K562 (cell line): ENCODE measurements around the gene STXBP6. TPM values are rescaled to one million over a fixed set of nuclear protein-coding genes. Genes with fewer than 3 reads are reported as not detected.

Experiments
- ATAC-seq: fragments of 200-7000 bp; cut with Tn5 transposase; 3 replicates; pipeline ENCODE4 v1.9.1; 2020; ENCODE audit warnings: moderate library complexity
- BruUV-seq: library from RNA; stranded (reverse); fragments of 400-500 nt; replicated peaks from 2 replicates; lab custom pipeline; 2021; lab: Mats Ljungman, UMichigan
- CTCF ChIA-PET: fragments of 300-600 bp; formaldehyde crosslinking; extraction: SDS; loops from one replicate; lab custom pipeline; 2021; ENCODE audit warnings: low intra/inter-chr PET ratio; lab: Yijun Ruan, JAX
- POLR2A ChIA-PET: fragments of 300-600, 350-650 bp; sonication (Branson Sonifier 250); formaldehyde crosslinking; extraction: SDS; loops from one replicate; lab custom pipeline; 2021; ENCODE audit warnings: antibody characterized with exemption, inconsistent platforms; lab: Yijun Ruan, JAX
- DNase-seq, 4 experiments: peaks; one replicate each; pipeline versions ENCODE4 v3.0.0 to v3.0.0-alpha.2; 2011 to 2018; ENCODE audit warnings: low spot score in 3 of 4, mixed read lengths in 3 of 4; ENCODE audit errors: extremely low read depth in 1 of 4
- FAIRE-seq: peaks from 2 replicates; lab custom pipeline; 2011; peaks lifted over from hg19 to GRCh38; lab: Jason Lieb, UNC
- H2AFZ ChIP-seq: 2 replicates; pipeline ENCODE4 v1.6.0; 2011; ENCODE audit warnings: low read depth, low read length, control low read depth, inconsistent platforms
- H3K27ac ChIP-seq: fragments of 200-600 bp; 3 replicates; pipeline ENCODE4 v1.8.0; 2011; ENCODE audit warnings: low read depth, mild to moderate bottlenecking, control low read depth, inconsistent platforms, low read length, moderate library complexity, mixed read lengths; ENCODE audit errors: extremely low read depth
- H3K27me3 ChIP-seq, 2 experiments: fragments of 300-600 bp in 1 of 2; 2 replicates in 1 of 2; 3 replicates in 1 of 2; pipeline versions ENCODE4 v1.6.0 to v1.8.0; 2011; ENCODE audit warnings: inconsistent platforms in 2 of 2, low read length in 2 of 2, mild to moderate bottlenecking in 1 of 2, mixed read lengths in 1 of 2, moderate library complexity in 1 of 2; ENCODE audit not compliant: control insufficient read depth in 2 of 2, insufficient read depth in 2 of 2
- H3K36me3 ChIP-seq: fragments of 300-600 bp; 3 replicates; pipeline ENCODE4 v1.8.0; 2011; ENCODE audit warnings: mild to moderate bottlenecking, low read length, inconsistent platforms; ENCODE audit not compliant: control insufficient read depth, insufficient read depth
- H3K4me1 ChIP-seq, 2 experiments: fragments of 200-600 bp in 1 of 2; replicated peaks in 1 of 2; 2 replicates in 1 of 2; 3 replicates in 1 of 2; pipeline versions ENCODE4 v1.5.1 to v1.8.0; 2011; ENCODE audit warnings: inconsistent platforms in 2 of 2, low read length in 2 of 2, mild to moderate bottlenecking in 1 of 2, mixed read lengths in 1 of 2, moderate library complexity in 1 of 2; ENCODE audit not compliant: control insufficient read depth in 2 of 2, insufficient read depth in 2 of 2
- H3K4me2 ChIP-seq: 2 replicates; pipeline ENCODE4 v1.6.1; 2011; ENCODE audit warnings: low read length, control low read depth, inconsistent platforms, mixed read lengths; ENCODE audit not compliant: insufficient read depth
- H3K4me3 ChIP-seq: fragments of 200-600 bp; sonication (generic), shearing (Covaris generic); 2 replicates; pipeline ENCODE4 v1.5.1; 2016; ENCODE audit warnings: control low read depth, inconsistent platforms
- H3K79me2 ChIP-seq: fragments of 200-600 bp; 3 replicates; pipeline ENCODE4 v1.8.0; 2011; ENCODE audit warnings: low read length, inconsistent platforms; ENCODE audit not compliant: control insufficient read depth, insufficient read depth
- H3K9ac ChIP-seq, 2 experiments: 2 replicates each; pipeline versions ENCODE4 v1.6.0 to v1.6.1; 2011; ENCODE audit warnings: low read depth in 2 of 2, low read length in 2 of 2, control low read depth in 1 of 2, inconsistent platforms in 1 of 2, mild to moderate bottlenecking in 1 of 2, mixed read lengths in 1 of 2; ENCODE audit not compliant: insufficient read depth in 1 of 2
- H3K9me1 ChIP-seq: one replicate; pipeline ENCODE4 v1.6.0; 2011; ENCODE audit warnings: inconsistent platforms, mild to moderate bottlenecking, low read length, moderate library complexity; ENCODE audit not compliant: control insufficient read depth, insufficient read depth
- H3K9me3 ChIP-seq: replicated peaks from 2 replicates; pipeline ENCODE4 v1.5.1; 2011; ENCODE audit warnings: low read depth, low read length, inconsistent platforms; ENCODE audit not compliant: control insufficient read depth, insufficient read depth
- H4K20me1 ChIP-seq: replicated peaks from 2 replicates; pipeline ENCODE4 v1.6.1; 2011; ENCODE audit warnings: low read length, inconsistent platforms, mixed read lengths; ENCODE audit not compliant: control insufficient read depth, insufficient read depth
- CBX3 ChIP-seq, 2 experiments: IDR thresholded peaks; 1 replicate in 1 of 2; 2 replicates in 1 of 2; pipeline ENCODE4 v1.6.1; 2012; ENCODE audit warnings: inconsistent platforms in 2 of 2, low read length in 2 of 2, borderline replicate concordance in 1 of 2, control low read depth in 1 of 2
- CREM ChIP-seq: IDR thresholded peaks from 2 replicates; pipeline ENCODE4 v1.6.1; 2014; ENCODE audit warnings: antibody characterized with exemption, low read depth
- FOXP4 ChIP-seq: sonication (generic); formaldehyde crosslinking; IDR thresholded peaks from 2 replicates; pipeline ENCODE4 v1.8.0; 2022; ENCODE audit warnings: mild to moderate bottlenecking, missing genetic modification reagents, borderline replicate concordance
- PCBP1 ChIP-seq: fragments of 200-400 bp; formaldehyde crosslinking; IDR thresholded peaks from 2 replicates; pipeline ENCODE4 v1.6.1; 2018; ENCODE audit warnings: mild to moderate bottlenecking, low read depth, low read length; ENCODE audit not compliant: poor library complexity, severe bottlenecking
- PHTF2 ChIP-seq: fragments of 250-450 bp; sonication (Bioruptor Pico); IDR thresholded peaks from 2 replicates; pipeline ENCODE4 v1.5.0; 2021; ENCODE audit warnings: mild to moderate bottlenecking
- SUPT5H ChIP-seq: fragments of 450-650 bp; IDR thresholded peaks from 2 replicates; pipeline ENCODE4 v1.6.1; 2016
- TAF9B ChIP-seq: fragments of 450-650 bp; IDR thresholded peaks from 2 replicates; pipeline ENCODE4 v1.6.1; 2018; ENCODE audit warnings: mild to moderate bottlenecking; ENCODE audit not compliant: partially characterized antibody
- ZNF77 ChIP-seq: fragments of 250-450 bp; sonication (Bioruptor Pico); IDR thresholded peaks from 2 replicates; pipeline ENCODE4 v1.5.0; 2020
- WGBS: fragments of 100-300 bp; shearing (Covaris generic); methylation state at CpG from one replicate; pipeline ENCODE4 v1.1.6; 2016; ENCODE audit warnings: low coverage, mixed read lengths; ENCODE audit not compliant: insufficient coverage; ENCODE audit errors: missing lambda C conversion rate; 5-methylcytosine and 5-hydroxymethylcytosine counted together
- in situ Hi-C: fragments of 300-500 bp; cut with MboI; formaldehyde crosslinking; loops from 4 replicates; pipeline ENCODE4 v1.15.0; 2018; ENCODE audit warnings: inconsistent platforms, mixed read lengths
- intact Hi-C: fragments of 100-400 bp; cut with micrococcal nuclease; formaldehyde crosslinking; loops from 2 replicates; pipeline ENCODE4 v1.14.2; 2022
- polyA plus RNA-seq, 8 experiments: library from polyadenylated mRNA; depleted of rRNA in 4 of 8; stranded (reverse) in 5 of 8; unstranded in 3 of 8; fragments of >200 nt; fragmentation: Nextera tagmentation in 2 of 8; fragmentation: Illumina TruSeq in 1 of 8; extraction: Ambion mirVana in 2 of 8; extraction: Trizol in 1 of 8; gene quantifications; 2 replicates each; pipeline versions ENCODE4 v1.2.1 to v1.2.3, GENCODE V29; 2011 to 2014; ENCODE audit warnings: inconsistent platforms in 1 of 8, missing spikeins in 1 of 8
- total RNA-seq, 7 experiments: library from RNA; depleted of rRNA in 6 of 7; stranded (reverse); fragments of >200 nt in 6 of 7; fragmentation: Illumina TruSeq in 2 of 7; extraction: Trizol in 2 of 7; gene quantifications; 2 replicates each; pipeline versions ENCODE4 v1.2.1 to v1.2.3, GENCODE V29; 2011 to 2021; ENCODE audit warnings: low replicate concordance in 1 of 7
- TF ChIP-seq, protein P1 (sequence below): fragments of 450-650 bp; IDR thresholded peaks from 2 replicates; pipeline ENCODE4 v1.6.1; 2016; ENCODE audit warnings: borderline replicate concordance
- TF ChIP-seq, protein P2 (sequence below): fragments of 250-450 bp; sonication (Bioruptor Pico); IDR thresholded peaks from 2 replicates; pipeline ENCODE4 v1.5.0; 2021; ENCODE audit warnings: mild to moderate bottlenecking, borderline replicate concordance

STXBP6 gene
- total and polyA plus RNA-seq, 9 of the 15 experiments (the other 6 are each of a cell fraction or from before 2014, with no cell fraction given): 0.27 to 0.89 (median 0.59) TPM

DNA sequence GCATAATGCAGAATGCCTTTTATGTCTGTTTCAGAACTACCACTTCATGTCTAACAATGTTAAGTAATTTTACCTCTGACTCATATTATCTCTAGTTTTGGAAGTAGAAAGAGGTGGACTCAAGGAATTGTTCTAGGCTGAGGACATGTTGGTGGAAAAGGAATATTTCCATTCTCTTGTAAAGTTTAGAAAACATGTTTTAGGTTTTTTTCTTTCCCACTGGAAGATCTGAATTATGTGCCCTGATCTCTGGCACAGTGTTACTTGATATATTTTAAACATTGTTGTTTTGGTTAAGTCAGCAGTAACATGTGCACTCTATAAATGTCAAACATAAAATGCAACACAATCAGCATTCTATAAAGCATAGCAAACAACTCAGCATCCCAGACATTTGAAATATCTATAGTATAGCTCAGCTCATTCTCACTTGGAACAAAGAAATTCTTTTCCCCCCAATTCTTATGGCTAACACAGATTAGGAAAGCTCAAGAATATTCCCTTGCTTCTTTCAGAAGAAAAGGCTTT, 202.3 kb downstream of the STXBP6 start:
- Histone ChIP-seq H3K27ac (no peak overlapping the region), H3K4me3 (no peak overlapping the region), H3K36me3 (no peaks in the 10 kb centered on the region), H4K20me1 (no peaks in the 10 kb centered on the region), H3K4me2 (no peak overlapping the region), H3K27me3 (no peaks in the 10 kb centered on the region), H3K9me1 (no peaks in the 10 kb centered on the region), H3K79me2 (no peaks in the 10 kb centered on the region), H3K9me3 (no peaks in the 10 kb centered on the region), H2AFZ (no peak overlapping the region), H3K9ac (no peak overlapping the region), H3K4me1 (no peaks in the 10 kb centered on the region)
- FAIRE-seq: no peak
- POLR2A ChIA-PET: interaction anchor here (1.2 kb wide), 1 partner anchor 979 kb away, joined by 3 read pairs; no protein-coding TSS in a partner anchor
- CTCF ChIA-PET: no interaction called here
- in situ Hi-C loops (no loop called here), intact Hi-C loops (no loop called here)
- no peak for ATAC-seq
- no peak for DNase-seq
- no TSS peak for BruUV-seq
- TF ChIP-seq CREM: no peak

GRCh38 chr14:24846261-24846660, 203.7 kb downstream of the STXBP6 start:
- Histone ChIP-seq H3K36me3 (no peaks in the 10 kb centered on the region), H3K4me2 (no peak overlapping the region), H3K9me3 (no peaks in the 10 kb centered on the region), H3K79me2 (no peaks in the 10 kb centered on the region), H3K27ac (no peak overlapping the region), H3K9ac (no peak overlapping the region), H3K27me3 (no peaks in the 10 kb centered on the region), H3K4me3 (no peak overlapping the region), H3K9me1 (no peaks in the 10 kb centered on the region), H4K20me1 (no peaks in the 10 kb centered on the region), H2AFZ (no peak overlapping the region), H3K4me1 (no peaks in the 10 kb centered on the region)
- intact Hi-C loops: no loop called here
- FAIRE-seq (no peak), DNase-seq (no peak), ATAC-seq (no peak)
- CTCF ChIA-PET: no interaction called here
- POLR2A ChIA-PET: no interaction called here
- WGBS: 0% methylated on average over 3 of the region's 3 CpGs
- BruUV-seq: no TSS peak
- in situ Hi-C loops: no loop called here
- TF ChIP-seq, protein P1, sequence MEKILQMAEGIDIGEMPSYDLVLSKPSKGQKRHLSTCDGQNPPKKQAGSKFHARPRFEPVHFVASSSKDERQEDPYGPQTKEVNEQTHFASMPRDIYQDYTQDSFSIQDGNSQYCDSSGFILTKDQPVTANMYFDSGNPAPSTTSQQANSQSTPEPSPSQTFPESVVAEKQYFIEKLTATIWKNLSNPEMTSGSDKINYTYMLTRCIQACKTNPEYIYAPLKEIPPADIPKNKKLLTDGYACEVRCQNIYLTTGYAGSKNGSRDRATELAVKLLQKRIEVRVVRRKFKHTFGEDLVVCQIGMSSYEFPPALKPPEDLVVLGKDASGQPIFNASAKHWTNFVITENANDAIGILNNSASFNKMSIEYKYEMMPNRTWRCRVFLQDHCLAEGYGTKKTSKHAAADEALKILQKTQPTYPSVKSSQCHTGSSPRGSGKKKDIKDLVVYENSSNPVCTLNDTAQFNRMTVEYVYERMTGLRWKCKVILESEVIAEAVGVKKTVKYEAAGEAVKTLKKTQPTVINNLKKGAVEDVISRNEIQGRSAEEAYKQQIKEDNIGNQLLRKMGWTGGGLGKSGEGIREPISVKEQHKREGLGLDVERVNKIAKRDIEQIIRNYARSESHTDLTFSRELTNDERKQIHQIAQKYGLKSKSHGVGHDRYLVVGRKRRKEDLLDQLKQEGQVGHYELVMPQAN: no peak
- no peak for TF ChIP-seq SUPT5H
- no peak for TF ChIP-seq ZNF77 (CRISPR knock-in tag)
- no peak for TF ChIP-seq TAF9B
- TF ChIP-seq, protein P2, sequence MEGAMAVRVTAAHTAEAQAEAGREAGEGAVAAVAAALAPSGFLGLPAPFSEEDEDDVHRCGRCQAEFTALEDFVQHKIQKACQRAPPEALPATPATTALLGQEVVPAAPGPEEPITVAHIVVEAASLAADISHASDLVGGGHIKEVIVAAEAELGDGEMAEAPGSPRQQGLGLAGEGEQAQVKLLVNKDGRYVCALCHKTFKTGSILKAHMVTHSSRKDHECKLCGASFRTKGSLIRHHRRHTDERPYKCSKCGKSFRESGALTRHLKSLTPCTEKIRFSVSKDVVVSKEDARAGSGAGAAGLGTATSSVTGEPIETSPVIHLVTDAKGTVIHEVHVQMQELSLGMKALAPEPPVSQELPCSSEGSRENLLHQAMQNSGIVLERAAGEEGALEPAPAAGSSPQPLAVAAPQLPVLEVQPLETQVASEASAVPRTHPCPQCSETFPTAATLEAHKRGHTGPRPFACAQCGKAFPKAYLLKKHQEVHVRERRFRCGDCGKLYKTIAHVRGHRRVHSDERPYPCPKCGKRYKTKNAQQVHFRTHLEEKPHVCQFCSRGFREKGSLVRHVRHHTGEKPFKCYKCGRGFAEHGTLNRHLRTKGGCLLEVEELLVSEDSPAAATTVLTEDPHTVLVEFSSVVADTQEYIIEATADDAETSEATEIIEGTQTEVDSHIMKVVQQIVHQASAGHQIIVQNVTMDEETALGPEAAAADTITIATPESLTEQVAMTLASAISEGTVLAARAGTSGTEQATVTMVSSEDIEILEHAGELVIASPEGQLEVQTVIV (CRISPR knock-in tag): no peak
- no peak for TF ChIP-seq PHTF2 (CRISPR knock-in tag)
- TF ChIP-seq CBX3 (IDR thresholded peaks at IDR 0.05; ENCODE audit: borderline replicate concordance in 1 of 2, low read length in 2 of 2): no peak
- TF ChIP-seq PCBP1: no peak
- TF ChIP-seq FOXP4 (CRISPR knock-in tag): no peak
